Sciatic nerve (tissue), 2 donors: Measurements from ENCODE around the gene FAM131C. TPM values are rescaled to one million over a fixed set of nuclear protein-coding genes. Genes with fewer than 3 reads are reported as not detected.
"Not testable (repeated sequence)": the region's sequence is repeated elsewhere in the genome, so short reads cannot be mapped to it uniquely, and the experiment has no call there.

ENCODE experiments used
- ATAC-seq: fragments of 200-7000 bp; cut with Tn5 transposase; one replicate; pipeline ENCODE4 v1.9.1; 2020; ENCODE audit warnings: mild to moderate bottlenecking, moderate library complexity
- DNase-seq: peaks from one replicate; pipeline ENCODE4 v3.0.0-alpha.2; 2020; ENCODE audit warnings: low spot score
- intact Hi-C: fragments of 100-400 bp; cut with DNase I; formaldehyde crosslinking; loops from one replicate; pipeline ENCODE4 v1.14.2; 2022
- total RNA-seq: library from RNA; stranded (reverse); fragmentation: NEBNext Ultra II Directional; extraction: Animal tissue kit (Norgen Biotek cat#: 25700); gene quantifications from one replicate; pipeline ENCODE4 v1.2.1, GENCODE V29; 2021
- donor health status: DM: no; HTN: no; CAD: no.
- donor health status: DM: no; HTN: no; CAD: no.

FAM131C gene
- total RNA-seq, 1 donor from 2014 or later: not detected

GRCh38 chr1:16050328-16050727 lies 23.1 kb downstream of the FAM131C start:
- ATAC-seq (no peak), DNase-seq (no peak)
- intact Hi-C loops: loop anchor here (10.0 kb wide), 1 partner anchor 256 kb away; no protein-coding TSS in a partner anchor

GRCh38 chr1:16048573-16049189 lies 24.8 kb downstream of the FAM131C start:
- peak; percentile 67 for ATAC-seq
- peak; percentile 75 for DNase-seq
- intact Hi-C loops: loop anchor here (10.0 kb wide), 1 partner anchor 2004 kb away; no protein-coding TSS in a partner anchor

- peak; percentile 1 for ATAC-seq
- no peak for DNase-seq
- intact Hi-C loops: loop anchor here (10.0 kb wide), 1 partner anchor 2003 kb away; no protein-coding TSS in a partner anchor
Measured at GRCh38 chr1:16047791-16048475, 25.5 kb downstream of the FAM131C start.

GRCh38 chr1:16046842-16047241 lies 26.6 kb downstream of the FAM131C start:
- DNase-seq (no peak), ATAC-seq (no peak)
- intact Hi-C loops: loop anchor here (10.0 kb wide), 1 partner anchor 2002 kb away; no protein-coding TSS in a partner anchor

GRCh38 chr1:16043950-16044349 lies 29.5 kb downstream of the FAM131C start:
- intact Hi-C loops: loop anchor here (10.0 kb wide), 1 partner anchor 1999 kb away; no protein-coding TSS in a partner anchor
- no peak for ATAC-seq

GRCh38 chr1:16043521-16043920 lies 29.9 kb downstream of the FAM131C start, which contains the start of gene CLCNKB:
Gene CLCNKB (plus strand): TSS chr1:16043782. CDS start chr1:16044493, 711 bp downstream.
- no peak for ATAC-seq
- intact Hi-C loops: loop anchor here (10.0 kb wide), 1 partner anchor 1999 kb away; no protein-coding TSS in a partner anchor
- no peak for DNase-seq

More at GRCh38 chr1:16043950-16044349, 29.5 kb downstream of the FAM131C start:
- no peak for DNase-seq

GRCh38 chr1:16042654-16043053 lies 30.8 kb downstream of the FAM131C start:
- ATAC-seq, DNase-seq: not testable (repeated sequence)
- intact Hi-C loops: loop anchor here (10.0 kb wide), 1 partner anchor 1998 kb away; no protein-coding TSS in a partner anchor

GRCh38 chr1:16042096-16042495 lies 31.4 kb downstream of the FAM131C start:
- DNase-seq: no peak
- ATAC-seq: no peak
- intact Hi-C loops: loop anchor here (10.0 kb wide), 1 partner anchor 1997 kb away; no protein-coding TSS in a partner anchor

GRCh38 chr1:16041200-16041599 lies 32.3 kb downstream of the FAM131C start:
- DNase-seq (no peak), ATAC-seq (no peak)
- intact Hi-C loops: loop anchor here (1.0 to 10.0 kb wide), 2 partner anchors 21 to 1996 kb away; no protein-coding TSS in a partner anchor

GRCh38 chr1:16039871-16040270 lies 33.6 kb downstream of the FAM131C start:
- intact Hi-C loops: loop anchor here (10.0 kb wide), 1 partner anchor 1995 kb away; no protein-coding TSS in a partner anchor
- ATAC-seq, DNase-seq: not testable (repeated sequence)

- ATAC-seq (no peak), DNase-seq (no peak)
- intact Hi-C loops: no loop called here
Measured at GRCh38 chr1:16038620-16038912, 34.9 kb downstream of the FAM131C start.

GRCh38 chr1:16036461-16036860 lies 37.0 kb downstream of the FAM131C start:
- DNase-seq, ATAC-seq, intact Hi-C loops: not testable (repeated sequence)

- intact Hi-C loops, DNase-seq, ATAC-seq: not testable (repeated sequence)
Measured at GRCh38 chr1:16033103-16033632, 40.3 kb downstream of the FAM131C start.

- peak; percentile 93 for ATAC-seq
- intact Hi-C loops: no loop called here
- peak; percentile 89 for DNase-seq
Measured at GRCh38 chr1:16032388-16033102, 40.9 kb downstream of the FAM131C start.

- no peak for ATAC-seq
- DNase-seq: no peak
- intact Hi-C loops: no loop called here
Measured at GRCh38 chr1:16031551-16031950, 41.9 kb downstream of the FAM131C start.

GRCh38 chr1:16029288-16029687 lies 44.2 kb downstream of the FAM131C start:
- intact Hi-C loops: no loop called here
- no peak for DNase-seq
- no peak for ATAC-seq

- ATAC-seq, intact Hi-C loops: not testable (repeated sequence)
Measured at GRCh38 chr1:16029003-16029268, 44.5 kb downstream of the FAM131C start.

GRCh38 chr1:16028237-16029002 lies 45.0 kb downstream of the FAM131C start:
- intact Hi-C loops: no loop called here
- no peak for ATAC-seq
- no peak for DNase-seq

More at GRCh38 chr1:16029003-16029268, 44.5 kb downstream of the FAM131C start:
- not testable (repeated sequence) for DNase-seq
